HepG2 (cell line): ENCODE data around the gene AMIGO3. TPM values are rescaled to one million over a fixed set of nuclear protein-coding genes. Genes with fewer than 3 reads are reported as not detected.
A peak's percentile ranks its signal among the peaks of the same experiment; 100 is the strongest.

Experiments
- BRF2 ChIP-seq: sonication (generic); formaldehyde crosslinking; IDR thresholded peaks from 2 replicates; pipeline ENCODE4 v1.8.1; 2022; ENCODE audit warnings: mild to moderate bottlenecking, missing genetic modification reagents
- ELF3 ChIP-seq: IDR thresholded peaks from 2 replicates; pipeline ENCODE4 v1.6.1; 2016; ENCODE audit warnings: missing genetic modification reagents, missing compliant biosample characterization
- ESRRA ChIP-seq: sonication (generic); formaldehyde crosslinking; IDR thresholded peaks from 2 replicates; pipeline ENCODE4 v1.5.1; 2020; ENCODE audit warnings: mild to moderate bottlenecking, low read depth, missing genetic modification reagents
- FOXO1 ChIP-seq: sonication (generic); formaldehyde crosslinking; IDR thresholded peaks from 2 replicates; pipeline ENCODE4 v1.4.0; 2020; ENCODE audit warnings: missing genetic modification reagents
- HMGA1 ChIP-seq: sonication (generic); formaldehyde crosslinking; conservative IDR thresholded peaks from 2 replicates; pipeline ENCODE4 v1.4.0; 2020; ENCODE audit warnings: missing genetic modification reagents
- KMT2B ChIP-seq: IDR thresholded peaks from 2 replicates; pipeline ENCODE4 v1.6.1; 2016; ENCODE audit warnings: missing genetic modification reagents, missing compliant biosample characterization
- MLXIP ChIP-seq: sonication (generic); formaldehyde crosslinking; IDR thresholded peaks from 2 replicates; pipeline ENCODE4 v1.9.0; 2021; ENCODE audit warnings: missing genetic modification reagents, borderline replicate concordance
- MTERF4 ChIP-seq: sonication (generic); formaldehyde crosslinking; IDR thresholded peaks from 2 replicates; pipeline ENCODE4 v1.8.0; 2023; ENCODE audit warnings: mild to moderate bottlenecking, missing genetic modification reagents
- PBX3 ChIP-seq: sonication (generic); formaldehyde crosslinking; IDR thresholded peaks from 2 replicates; pipeline ENCODE4 v1.8.1; 2023; ENCODE audit warnings: missing genetic modification reagents, inconsistent platforms, borderline replicate concordance
- PHF20 ChIP-seq: sonication (generic); formaldehyde crosslinking; IDR thresholded peaks from 2 replicates; pipeline ENCODE4 v1.5.0; 2020; ENCODE audit warnings: mild to moderate bottlenecking, missing genetic modification reagents
- SNAPC4 ChIP-seq: sonication (generic); formaldehyde crosslinking; IDR thresholded peaks from 2 replicates; pipeline ENCODE4 v1.4.0; 2020; ENCODE audit warnings: mild to moderate bottlenecking, missing genetic modification reagents
- TOPORS ChIP-seq: sonication (generic); formaldehyde crosslinking; IDR thresholded peaks from 2 replicates; pipeline ENCODE4 v1.8.0; 2023; ENCODE audit warnings: mild to moderate bottlenecking, missing genetic modification reagents
- ZBTB1 ChIP-seq: sonication (generic); formaldehyde crosslinking; IDR thresholded peaks from 2 replicates; pipeline ENCODE4 v1.4.0; 2020; ENCODE audit warnings: missing genetic modification reagents, borderline replicate concordance
- ZBTB26 ChIP-seq: IDR thresholded peaks from 2 replicates; pipeline ENCODE4 v1.6.1; 2016; ENCODE audit warnings: missing compliant biosample characterization, missing genetic modification reagents, borderline replicate concordance
- ZNF3 ChIP-seq: IDR thresholded peaks from 2 replicates; pipeline ENCODE4 v1.7.0; 2017; ENCODE audit warnings: inconsistent platforms
- polyA plus RNA-seq, 8 experiments: library from polyadenylated mRNA; depleted of rRNA in 3 of 8; stranded (reverse) in 7 of 8; unstranded in 1 of 8; fragments of >200 nt; fragmentation: Illumina TruSeq in 4 of 8; extraction: Trizol in 4 of 8; gene quantifications; 2 replicates each; pipeline versions ENCODE4 v1.2.1 to v1.2.3, GENCODE V29; 2011 to 2016; ENCODE audit warnings: low read depth in 4 of 8, missing spikeins in 1 of 8, mixed read lengths in 1 of 8; ENCODE audit not compliant: insufficient read depth in 1 of 8
- total RNA-seq, 5 experiments: library from RNA; depleted of rRNA; stranded (reverse); fragments of >200 nt; fragmentation: Illumina TruSeq; extraction: Trizol; gene quantifications; 2 replicates each; pipeline ENCODE4 v1.2.3, GENCODE V29; 2016; ENCODE audit warnings: low read depth in 1 of 5

Gene AMIGO3
- total and polyA plus RNA-seq, 2 of the 13 experiments (the other 11 are each of a cell fraction or from before 2014, with no cell fraction given), result 0.35 TPM; not detected in 1

- TF ChIP-seq KMT2B (CRISPR knock-in tag) (0 out of 2 replicates have a peak, but pooled peaks have one; percentile 32), MTERF4 (CRISPR knock-in tag) (no peak), SNAPC4 (CRISPR knock-in tag) (no peak; the same call in 1 of the 2 replicates), ESRRA (CRISPR knock-in tag) (no peak), ZNF3 (CRISPR knock-in tag) (no peak), BRF2 (CRISPR knock-in tag) (no peak), HMGA1 (no peak), ZBTB26 (CRISPR knock-in tag) (0 out of 2 replicates have a peak, but pooled peaks have one; percentile 8), ELF3 (CRISPR knock-in tag) (no peak), MLXIP (CRISPR knock-in tag) (no peak), ZBTB1 (CRISPR knock-in tag) (no peak), FOXO1 (no peak; the same call in 1 of the 2 replicates), PBX3 (CRISPR knock-in tag) (no peak), PHF20 (CRISPR knock-in tag) (peak; percentile 85), TOPORS (no peak)
Measured at GRCh38 chr3:49723628-49724551, 4.4 kb upstream of the AMIGO3 start, which contains the start of gene GMPPB (continued).
